C4-2B (cell line): ENCODE results near the gene TDRD3.
A peak's percentile ranks its signal among the peaks of the same experiment; 100 is the strongest.

ENCODE experiments used
- H3K27ac ChIP-seq: fragments of 450-650 bp; 2 replicates; pipeline ENCODE4 v1.5.1; 2017
- ZFX ChIP-seq: fragments of 450-650 bp; IDR thresholded peaks from 2 replicates; pipeline ENCODE4 v1.6.1; 2017
- TF ChIP-seq, protein P1 (sequence below): fragments of 450-650 bp; conservative IDR thresholded peaks from 2 replicates; pipeline ENCODE4 v1.5.1; 2017; ENCODE audit warnings: mild to moderate bottlenecking

TDRD3 gene

DNA sequence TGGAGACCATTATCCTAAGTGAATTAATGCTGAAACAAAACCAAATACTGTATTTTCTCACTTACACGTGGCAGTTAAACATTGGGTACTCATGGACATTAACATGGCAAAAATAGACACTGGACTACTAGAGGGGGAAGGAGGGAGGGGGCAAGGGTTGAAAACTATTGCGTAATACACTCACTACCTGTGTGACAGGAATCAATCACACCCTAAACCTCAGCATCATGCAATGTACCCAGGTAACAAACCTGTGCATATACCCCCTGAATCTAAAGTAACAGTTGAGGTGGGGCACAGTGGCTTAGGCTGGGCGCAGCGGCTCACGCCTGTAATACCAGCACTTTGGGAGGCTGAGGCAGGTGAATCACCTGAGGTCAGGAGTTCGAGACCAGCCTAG lies 207.0 kb downstream of the TDRD3 start:
- TF ChIP-seq, protein P1, sequence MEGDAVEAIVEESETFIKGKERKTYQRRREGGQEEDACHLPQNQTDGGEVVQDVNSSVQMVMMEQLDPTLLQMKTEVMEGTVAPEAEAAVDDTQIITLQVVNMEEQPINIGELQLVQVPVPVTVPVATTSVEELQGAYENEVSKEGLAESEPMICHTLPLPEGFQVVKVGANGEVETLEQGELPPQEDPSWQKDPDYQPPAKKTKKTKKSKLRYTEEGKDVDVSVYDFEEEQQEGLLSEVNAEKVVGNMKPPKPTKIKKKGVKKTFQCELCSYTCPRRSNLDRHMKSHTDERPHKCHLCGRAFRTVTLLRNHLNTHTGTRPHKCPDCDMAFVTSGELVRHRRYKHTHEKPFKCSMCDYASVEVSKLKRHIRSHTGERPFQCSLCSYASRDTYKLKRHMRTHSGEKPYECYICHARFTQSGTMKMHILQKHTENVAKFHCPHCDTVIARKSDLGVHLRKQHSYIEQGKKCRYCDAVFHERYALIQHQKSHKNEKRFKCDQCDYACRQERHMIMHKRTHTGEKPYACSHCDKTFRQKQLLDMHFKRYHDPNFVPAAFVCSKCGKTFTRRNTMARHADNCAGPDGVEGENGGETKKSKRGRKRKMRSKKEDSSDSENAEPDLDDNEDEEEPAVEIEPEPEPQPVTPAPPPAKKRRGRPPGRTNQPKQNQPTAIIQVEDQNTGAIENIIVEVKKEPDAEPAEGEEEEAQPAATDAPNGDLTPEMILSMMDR = no peak
- no peak for TF ChIP-seq ZFX
- no peak overlapping the region for H3K27ac ChIP-seq

DNA sequence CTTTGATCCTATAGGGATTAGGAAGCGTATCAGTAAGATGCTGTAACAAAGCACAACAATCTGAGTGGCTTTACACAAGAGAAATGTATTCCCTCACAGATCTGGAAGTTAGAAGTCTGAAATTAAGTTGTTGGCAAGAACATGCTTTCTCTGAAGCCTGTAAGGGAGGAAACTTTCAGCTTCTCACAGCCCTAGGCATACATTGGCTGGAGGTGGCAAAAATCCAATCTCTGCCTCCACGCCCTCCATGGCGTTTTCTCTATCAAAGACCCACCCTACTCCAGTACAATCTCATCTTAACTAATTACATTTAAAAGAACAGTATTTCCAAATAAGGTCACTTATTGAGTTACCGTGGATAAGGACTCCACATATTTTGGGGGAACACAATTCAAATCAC lies 211.9 kb downstream of the TDRD3 start:
- TF ChIP-seq, protein P1 = no peak
- TF ChIP-seq ZFX = no peak
- H3K27ac ChIP-seq = no peak overlapping the region

DNA sequence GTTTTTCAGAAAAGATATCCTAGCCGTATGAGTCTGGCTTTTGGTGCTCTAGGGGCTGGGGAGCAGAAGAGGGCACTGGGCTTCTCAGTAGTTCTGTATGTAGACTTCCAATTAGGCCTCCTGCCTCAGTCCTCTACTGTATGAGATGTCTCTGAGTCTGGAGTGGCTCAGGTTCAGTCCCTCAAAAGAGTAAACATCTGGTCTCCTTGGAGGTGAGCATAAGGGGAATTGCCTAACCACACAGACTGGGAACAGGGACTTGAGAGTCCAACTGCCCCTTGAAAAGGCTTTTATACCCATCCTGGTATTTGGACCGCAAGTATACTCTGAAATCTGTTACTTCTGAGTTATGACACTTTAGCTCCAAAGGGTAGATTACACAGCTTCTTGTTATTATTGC lies 214.5 kb downstream of the TDRD3 start:
- TF ChIP-seq, protein P1 = no peak
- TF ChIP-seq ZFX = no peak
- H3K27ac ChIP-seq = no peak overlapping the region

DNA sequence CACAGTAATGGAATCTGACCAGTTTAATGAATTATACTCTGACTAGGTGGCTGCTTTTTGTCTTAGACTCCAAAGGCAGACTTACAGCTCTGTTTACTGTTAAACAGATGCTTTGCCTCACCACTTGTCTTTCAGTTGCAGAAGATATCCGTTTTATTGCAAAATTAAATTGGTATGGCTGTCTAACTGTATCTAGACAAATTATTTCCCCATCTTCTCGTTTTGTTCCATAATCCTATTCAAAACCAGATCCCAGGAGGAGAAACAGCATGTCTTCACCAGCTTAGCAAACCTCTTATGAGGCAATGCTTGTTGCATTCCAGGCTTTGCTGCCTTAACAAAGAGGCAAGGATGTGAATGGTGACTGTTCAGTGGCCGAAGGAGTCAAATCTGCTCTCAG lies 215.6 kb downstream of the TDRD3 start:
- no peak for TF ChIP-seq ZFX
- TF ChIP-seq, protein P1 = no peak
- no peak overlapping the region for H3K27ac ChIP-seq

DNA sequence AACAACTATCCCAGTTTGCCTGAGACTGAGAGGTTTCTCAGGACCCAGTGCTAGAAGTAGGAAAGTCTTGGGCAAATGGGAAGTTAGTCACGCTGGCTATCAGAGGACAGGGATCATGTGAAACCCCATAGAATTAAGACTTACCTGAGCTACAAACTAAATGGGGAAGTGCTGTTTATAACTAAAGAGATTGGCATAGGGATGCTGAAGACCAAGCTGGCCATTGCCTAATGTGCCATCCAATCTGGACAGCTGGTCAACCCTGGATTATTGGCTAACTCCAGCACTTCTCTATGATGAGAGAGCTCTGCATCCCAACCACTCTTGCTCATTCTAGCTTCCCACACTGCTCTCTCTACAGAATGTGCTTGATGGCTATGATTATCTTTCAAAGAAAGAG lies 216.1 kb downstream of the TDRD3 start:
- TF ChIP-seq ZFX = no peak
- TF ChIP-seq, protein P1 = no peak
- no peak overlapping the region for H3K27ac ChIP-seq

DNA sequence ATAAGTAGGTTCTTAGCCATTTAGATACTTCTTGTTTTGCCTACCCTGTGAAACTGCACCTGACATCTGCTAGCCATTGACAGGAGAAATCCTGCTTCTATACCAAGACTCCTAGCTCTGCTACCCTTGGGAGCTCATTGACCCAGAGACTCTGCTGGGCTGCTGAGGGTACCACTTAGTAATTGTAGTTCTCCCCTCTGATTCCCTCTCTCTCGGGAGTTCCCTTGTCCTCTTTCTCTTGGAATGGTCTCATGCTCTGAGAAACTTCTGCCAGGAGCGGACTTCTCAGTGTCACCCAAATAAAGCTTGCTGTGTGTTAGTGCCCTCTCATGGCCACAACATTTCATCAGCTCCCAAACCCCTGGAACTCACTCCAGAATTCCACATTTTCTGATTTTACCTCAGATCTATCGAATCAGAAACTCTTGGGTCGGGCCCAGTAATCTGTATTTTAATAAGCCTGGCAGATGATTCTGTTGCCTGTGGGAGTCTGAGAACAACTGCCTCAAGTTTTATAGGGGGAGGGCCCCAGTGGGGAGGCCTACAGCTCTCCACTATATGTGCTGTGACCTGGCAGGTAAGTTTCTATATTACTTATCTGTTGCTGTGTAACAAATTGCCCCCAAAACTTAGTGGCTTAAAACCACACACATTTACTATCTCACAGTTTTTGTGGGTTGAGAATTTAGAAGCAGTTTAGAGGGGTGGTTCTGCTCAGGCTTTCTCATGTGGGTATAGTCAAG lies 221.1 kb downstream of the TDRD3 start:
- H3K27ac ChIP-seq = no peak overlapping the region
- TF ChIP-seq ZFX = no peak
- TF ChIP-seq, protein P1 = peak; percentile 56

DNA sequence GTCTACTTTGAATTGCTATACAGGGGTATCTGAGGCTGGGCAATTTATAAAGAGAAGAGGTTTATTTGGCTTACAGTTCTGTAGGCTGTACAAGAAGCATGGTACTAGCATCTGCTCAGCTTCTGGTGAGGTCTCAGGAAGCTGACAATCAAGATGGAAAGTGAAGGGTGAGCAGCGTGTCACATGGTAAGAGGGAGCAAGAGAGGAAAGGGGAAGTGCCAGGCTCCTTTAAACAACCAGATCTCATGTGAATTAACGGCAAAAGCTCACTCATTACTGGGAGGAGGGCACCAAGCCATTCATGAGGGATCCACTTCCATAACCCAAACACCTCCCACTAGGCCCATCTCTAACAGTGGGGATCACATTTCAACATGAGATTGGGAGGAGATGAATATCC lies 222.4 kb downstream of the TDRD3 start:
- TF ChIP-seq, protein P1 = no peak
- TF ChIP-seq ZFX = no peak
- H3K27ac ChIP-seq = no peak overlapping the region
